Nephron progenitor cell (in vitro differentiated cells): ENCODE data around the gene HSPG2.
"Not testable (repeated sequence)": the region's sequence is repeated elsewhere in the genome, so short reads cannot be mapped to it uniquely, and the experiment has no call there.

Experiments
- DNase-seq: peaks from one replicate; pipeline ENCODE4 v3.0.0; 2021
- H3K27ac Mint-ChIP-seq: 2 replicates; pipeline ENCODE4 v1.8.0; 2021; ENCODE audit warnings: mild to moderate bottlenecking, moderate library complexity, mixed read lengths
- H3K27me3 Mint-ChIP-seq: 2 replicates; pipeline ENCODE4 v1.8.0; 2021; ENCODE audit warnings: mild to moderate bottlenecking, low read depth, mixed read lengths; ENCODE audit not compliant: poor library complexity
- H3K36me3 Mint-ChIP-seq: 2 replicates; pipeline ENCODE4 v1.8.0; 2021; ENCODE audit warnings: low read depth, mixed read lengths
- H3K4me1 Mint-ChIP-seq: 2 replicates; pipeline ENCODE4 v1.8.0; 2021; ENCODE audit warnings: mixed read lengths
- H3K4me3 Mint-ChIP-seq: 2 replicates; pipeline ENCODE4 v1.8.0; 2021; ENCODE audit warnings: mild to moderate bottlenecking, moderate library complexity, mixed read lengths
- H3K9me3 Mint-ChIP-seq: 2 replicates; pipeline ENCODE4 v1.8.0; 2021; ENCODE audit warnings: mild to moderate bottlenecking, moderate library complexity, mixed read lengths
- CTCF ChIP-seq: fragments of 200-600 bp; sonication (generic); IDR thresholded peaks from 2 replicates; pipeline ENCODE4 v1.5.0; 2021; ENCODE audit warnings: antibody characterized with exemption

Gene HSPG2

GRCh38 chr1:21829294-21829693 is 107.8 kb downstream of the HSPG2 start:
- Mint-ChIP-seq H3K4me1 (no peaks in the 10 kb centered on the region), H3K4me3 (no peak overlapping the region), H3K27me3 (no peaks in the 10 kb centered on the region), H3K36me3 (peaks cover 31% of the 10 kb centered on the region), H3K27ac (no peak overlapping the region), H3K9me3 (peaks cover 12% of the 10 kb centered on the region)
- no peak for TF ChIP-seq CTCF
- no peak for DNase-seq

- Mint-ChIP-seq H3K27me3 (no peaks in the 10 kb centered on the region), H3K4me3 (no peak overlapping the region), H3K27ac (no peak overlapping the region), H3K36me3 (peaks cover 24% of the 10 kb centered on the region), H3K4me1 (no peaks in the 10 kb centered on the region), H3K9me3 (peaks cover 5% of the 10 kb centered on the region)
- no peak for DNase-seq
- TF ChIP-seq CTCF = no peak
These were observed 108.5 kb downstream of the HSPG2 start for GRCh38 chr1:21828506-21829210.

GRCh38 chr1:21828075-21828474 is 109.0 kb downstream of the HSPG2 start:
- H3K4me1 Mint-ChIP-seq = no peaks in the 10 kb centered on the region
- no peak for DNase-seq
- peaks cover 5% of the 10 kb centered on the region for H3K9me3 Mint-ChIP-seq
- peaks cover 19% of the 10 kb centered on the region for H3K36me3 Mint-ChIP-seq
- H3K27me3 Mint-ChIP-seq = no peaks in the 10 kb centered on the region
- H3K4me3 Mint-ChIP-seq = no peak overlapping the region
- no peak overlapping the region for H3K27ac Mint-ChIP-seq
- no peak for TF ChIP-seq CTCF

GRCh38 chr1:21827141-21827679 is 109.9 kb downstream of the HSPG2 start:
- H3K4me3 Mint-ChIP-seq = no peak overlapping the region
- no peak for TF ChIP-seq CTCF
- H3K4me1 Mint-ChIP-seq = no peaks in the 10 kb centered on the region
- peaks cover 11% of the 10 kb centered on the region for H3K36me3 Mint-ChIP-seq
- no peak for DNase-seq
- no peaks in the 10 kb centered on the region for H3K27me3 Mint-ChIP-seq
- no peak overlapping the region for H3K27ac Mint-ChIP-seq
- H3K9me3 Mint-ChIP-seq = no peaks in the 10 kb centered on the region

- not testable (repeated sequence) for H3K4me1 Mint-ChIP-seq, H3K36me3 Mint-ChIP-seq, H3K9me3 Mint-ChIP-seq, H3K27ac Mint-ChIP-seq, DNase-seq, H3K4me3 Mint-ChIP-seq, H3K27me3 Mint-ChIP-seq
These were observed 110.4 kb downstream of the HSPG2 start for GRCh38 chr1:21826694-21827093.

GRCh38 chr1:21825393-21825792 is 111.7 kb downstream of the HSPG2 start:
- no peak overlapping the region for H3K4me3 Mint-ChIP-seq
- peaks cover 9% of the 10 kb centered on the region for H3K36me3 Mint-ChIP-seq
- no peaks in the 10 kb centered on the region for H3K27me3 Mint-ChIP-seq
- no peak overlapping the region for H3K27ac Mint-ChIP-seq
- H3K9me3 Mint-ChIP-seq = peaks cover 3% of the 10 kb centered on the region
- no peaks in the 10 kb centered on the region for H3K4me1 Mint-ChIP-seq
- no peak for DNase-seq
- TF ChIP-seq CTCF = no peak
